Amygdala (tissue), 56 donors: ENCODE results near the gene HOXD8.

Experiments used
- DNase-seq, 56 donors: peaks; one replicate each; lab custom pipeline; 2025; lab: John Stamatoyannopoulos, UW

Gene HOXD8

GRCh38 chr2:176128982-176129796 is at the start of gene HOXD8:
HOXD8 (plus strand) TSS chr2:176129705; CDS start chr2:176130367, 662 bp downstream.
- DNase-seq = no peak

- DNase-seq = no peak
Measured at GRCh38 chr2:176079831-176080539, 49.5 kb upstream of the HOXD8 start.

- no peak for DNase-seq
Measured at GRCh38 chr2:176080540-176081375, 48.7 kb upstream of the HOXD8 start.

GRCh38 chr2:176081376-176081836 is 48.1 kb upstream of the HOXD8 start:
- no peak for DNase-seq

- DNase-seq = no peak
Measured at GRCh38 chr2:176081837-176082524, 47.5 kb upstream of the HOXD8 start.

- DNase-seq = no peak
Measured at GRCh38 chr2:176082525-176082823, 47.0 kb upstream of the HOXD8 start.

GRCh38 chr2:176082824-176083751 is 46.4 kb upstream of the HOXD8 start:
- no peak for DNase-seq

- no peak for DNase-seq
Measured at GRCh38 chr2:176083796-176084261, 45.7 kb upstream of the HOXD8 start, which contains the start of gene EVX2. EVX2 (minus strand) TSS chr2:176083962; CDS start chr2:176083776, 186 bp downstream.

GRCh38 chr2:176084611-176085119 is 44.8 kb upstream of the HOXD8 start:
- no peak for DNase-seq

- DNase-seq = no peak
Measured at GRCh38 chr2:176085120-176085788, 44.3 kb upstream of the HOXD8 start.

GRCh38 chr2:176085861-176086771 is 43.4 kb upstream of the HOXD8 start:
- DNase-seq = peak in 31 of 56 donors; percentile 2 to 64 (median 20)

- no peak for DNase-seq
Measured at GRCh38 chr2:176087330-176088047, 42.0 kb upstream of the HOXD8 start.

GRCh38 chr2:176088048-176088936 is 41.2 kb upstream of the HOXD8 start:
- DNase-seq = peak in 20 of 56 donors; percentile 1 to 49 (median 12)

- no peak for DNase-seq
Measured at GRCh38 chr2:176088937-176089842, 40.3 kb upstream of the HOXD8 start.
